GM23248 (cell line): Measurements from ENCODE around the gene LIPT1.

ENCODE experiments used
- EZH2 ChIP-seq: fragments of 200-600 bp; sonication (generic); IDR thresholded peaks from 2 replicates; pipeline ENCODE4 v1.6.1; 2018; ENCODE audit warnings: antibody characterized with exemption, mild to moderate bottlenecking; ENCODE audit not compliant: insufficient read depth, poor library complexity, severe bottlenecking
- EZH2phosphoT487 ChIP-seq: fragments of 200-600 bp; sonication (generic); IDR thresholded peaks from 2 replicates; pipeline ENCODE4 v1.6.1; 2018; ENCODE audit warnings: antibody characterized with exemption, moderate library complexity, mild to moderate bottlenecking, low read depth; ENCODE audit not compliant: insufficient read depth

DNA sequence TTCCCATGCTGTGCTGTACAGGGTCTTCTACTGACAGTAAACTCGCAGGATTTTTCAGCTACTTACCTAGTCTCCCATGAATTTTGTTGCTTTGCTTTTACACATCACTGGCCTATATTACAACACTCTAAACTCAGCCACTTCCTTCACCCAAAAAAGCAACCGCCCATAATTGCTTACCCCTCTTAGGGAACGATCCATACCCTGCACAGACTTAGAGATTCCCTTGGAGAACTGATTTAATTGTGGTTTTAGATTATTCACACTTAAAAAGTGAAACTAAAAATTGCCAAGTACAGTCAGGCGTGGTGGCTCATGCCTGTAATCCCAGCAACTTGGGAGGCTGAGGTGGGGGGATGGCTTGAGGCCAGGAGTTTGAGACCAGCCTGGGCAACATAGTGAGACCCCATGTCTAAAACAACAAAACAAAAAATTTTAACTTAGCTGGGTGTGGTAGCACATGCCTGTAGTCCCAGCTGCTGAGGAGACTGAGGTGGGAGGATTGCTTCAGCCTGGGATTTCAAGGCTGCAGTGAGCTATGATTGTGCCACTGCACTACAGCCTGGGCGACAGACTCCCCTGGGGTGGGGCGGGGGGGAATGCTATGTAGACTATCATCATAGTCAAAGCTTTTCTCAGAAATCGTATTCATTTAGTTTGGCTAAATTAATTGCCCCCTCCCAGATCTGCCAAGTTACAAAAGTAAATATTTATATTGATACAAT lies 45.5 kb downstream of the LIPT1 start:
- TF ChIP-seq EZH2 (no peak), EZH2phosphoT487 (no peak)
